Measurements from ENCODE around the gene ZNF467.

ZNF467 gene

GRCh38 chr7:149816267-149816751 is 42.9 kb upstream of the ZNF467 start:
- H3K4ac ChIP-seq (ENCODE audit: low read depth, low read length), result no peak overlapping the region
- no peak overlapping the region for H3K4me2 ChIP-seq (ENCODE audit: low read length)
- no peak overlapping the region for H2BK15ac ChIP-seq (replicated peaks; ENCODE audit: low read depth)
- no peak overlapping the region for H3K27ac ChIP-seq (ENCODE audit: low read depth, low read length)
- no peak overlapping the region for H3K9ac ChIP-seq (ENCODE audit: low read length)
- H3K79me2 ChIP-seq (ENCODE audit: control insufficient read depth, insufficient read depth, low read length), result no peaks in the 10 kb centered on the region
- H3K27me3 ChIP-seq (ENCODE audit: insufficient read depth, low read length, poor library complexity), result no peaks in the 10 kb centered on the region
- no peaks in the 10 kb centered on the region for H3K4me1 ChIP-seq (ENCODE audit: control insufficient read depth, low read depth, low read length)
- H3K18ac ChIP-seq (ENCODE audit: low read length), result no peak overlapping the region
- no peak overlapping the region for H2AK5ac ChIP-seq (ENCODE audit: low read length)
- no peak overlapping the region for H4K5ac ChIP-seq (ENCODE audit: low read length)
- no peaks in the 10 kb centered on the region for H3K79me1 ChIP-seq (ENCODE audit: low read length)
- H3K23ac ChIP-seq (ENCODE audit: low read length), result no peak overlapping the region
- no CpG with 5 or more reads among the region's 21 CpGs for WGBS (ENCODE audit: extremely low coverage, insufficient coverage, low lambda C conversion rate)
- H4K8ac ChIP-seq (ENCODE audit: low read depth, low read length), result no peak overlapping the region
- H3K56ac ChIP-seq (ENCODE audit: low read length), result no peak overlapping the region
- H2BK5ac ChIP-seq (ENCODE audit: low read length), result no peak overlapping the region
- DNase-seq, result no peak
- no peak overlapping the region for H3K4me3 ChIP-seq (ENCODE audit: low read length)
- no peaks in the 10 kb centered on the region for H3K36me3 ChIP-seq (ENCODE audit: control insufficient read depth, insufficient read depth, low read length)
- H2BK120ac ChIP-seq (ENCODE audit: low read depth, low read length), result no peak overlapping the region

GRCh38 chr7:149815661-149816266 is 42.4 kb upstream of the ZNF467 start:
- Histone ChIP-seq H3K4ac (ENCODE audit: low read depth, low read length) (no peak overlapping the region), H2BK15ac (replicated peaks; ENCODE audit: low read depth) (no peak overlapping the region), H2AK5ac (ENCODE audit: low read length) (no peak overlapping the region), H2BK5ac (ENCODE audit: low read length) (no peak overlapping the region), H4K8ac (ENCODE audit: low read depth, low read length) (no peak overlapping the region), H3K4me1 (ENCODE audit: control insufficient read depth, low read depth, low read length) (no peaks in the 10 kb centered on the region), H3K4me2 (ENCODE audit: low read length) (no peak overlapping the region), H3K36me3 (ENCODE audit: control insufficient read depth, insufficient read depth, low read length) (no peaks in the 10 kb centered on the region), H3K9ac (ENCODE audit: low read length) (no peak overlapping the region), H4K5ac (ENCODE audit: low read length) (no peak overlapping the region), H3K56ac (ENCODE audit: low read length) (no peak overlapping the region), H2BK120ac (ENCODE audit: low read depth, low read length) (no peak overlapping the region), H3K79me1 (ENCODE audit: low read length) (no peaks in the 10 kb centered on the region), H3K27me3 (ENCODE audit: insufficient read depth, low read length, poor library complexity) (no peaks in the 10 kb centered on the region), H3K18ac (ENCODE audit: low read length) (no peak overlapping the region), H3K79me2 (ENCODE audit: control insufficient read depth, insufficient read depth, low read length) (no peaks in the 10 kb centered on the region), H3K23ac (ENCODE audit: low read length) (no peak overlapping the region), H3K27ac (ENCODE audit: low read depth, low read length) (no peak overlapping the region), H3K4me3 (ENCODE audit: low read length) (no peak overlapping the region)
- no peak for DNase-seq
- no CpG with 5 or more reads among the region's 16 CpGs for WGBS (ENCODE audit: extremely low coverage, insufficient coverage, low lambda C conversion rate)

GRCh38 chr7:149815121-149815520 is 41.7 kb upstream of the ZNF467 start:
- H3K4me1 ChIP-seq (ENCODE audit: control insufficient read depth, low read depth, low read length), result no peaks in the 10 kb centered on the region
- no peak overlapping the region for H3K9ac ChIP-seq (ENCODE audit: low read length)
- WGBS (ENCODE audit: extremely low coverage, insufficient coverage, low lambda C conversion rate), result no CpG with 5 or more reads among the region's 12 CpGs
- no peak overlapping the region for H4K5ac ChIP-seq (ENCODE audit: low read length)
- H3K4me3 ChIP-seq (ENCODE audit: low read length), result no peak overlapping the region
- DNase-seq, result no peak
- no peak overlapping the region for H2BK15ac ChIP-seq (replicated peaks; ENCODE audit: low read depth)
- H3K36me3 ChIP-seq (ENCODE audit: control insufficient read depth, insufficient read depth, low read length), result no peaks in the 10 kb centered on the region
- no peak overlapping the region for H3K18ac ChIP-seq (ENCODE audit: low read length)
- H3K4me2 ChIP-seq (ENCODE audit: low read length), result no peak overlapping the region
- no peaks in the 10 kb centered on the region for H3K79me2 ChIP-seq (ENCODE audit: control insufficient read depth, insufficient read depth, low read length)
- no peak overlapping the region for H2AK5ac ChIP-seq (ENCODE audit: low read length)
- H2BK120ac ChIP-seq (ENCODE audit: low read depth, low read length), result no peak overlapping the region
- no peak overlapping the region for H2BK5ac ChIP-seq (ENCODE audit: low read length)
- H3K79me1 ChIP-seq (ENCODE audit: low read length), result no peaks in the 10 kb centered on the region
- H3K27me3 ChIP-seq (ENCODE audit: insufficient read depth, low read length, poor library complexity), result no peaks in the 10 kb centered on the region
- no peak overlapping the region for H3K27ac ChIP-seq (ENCODE audit: low read depth, low read length)
- H4K8ac ChIP-seq (ENCODE audit: low read depth, low read length), result no peak overlapping the region
- no peak overlapping the region for H3K23ac ChIP-seq (ENCODE audit: low read length)
- no peak overlapping the region for H3K56ac ChIP-seq (ENCODE audit: low read length)
- no peak overlapping the region for H3K4ac ChIP-seq (ENCODE audit: low read depth, low read length)

GRCh38 chr7:149814494-149814893 is 41.1 kb upstream of the ZNF467 start:
- Histone ChIP-seq H3K79me2 (ENCODE audit: control insufficient read depth, insufficient read depth, low read length) (no peaks in the 10 kb centered on the region), H3K9ac (ENCODE audit: low read length) (no peak overlapping the region), H3K36me3 (ENCODE audit: control insufficient read depth, insufficient read depth, low read length) (no peaks in the 10 kb centered on the region), H4K8ac (ENCODE audit: low read depth, low read length) (no peak overlapping the region), H3K4ac (ENCODE audit: low read depth, low read length) (no peak overlapping the region), H2BK5ac (ENCODE audit: low read length) (no peak overlapping the region), H3K4me2 (ENCODE audit: low read length) (no peak overlapping the region), H4K5ac (ENCODE audit: low read length) (no peak overlapping the region), H3K27ac (ENCODE audit: low read depth, low read length) (no peak overlapping the region), H3K56ac (ENCODE audit: low read length) (no peak overlapping the region), H3K4me1 (ENCODE audit: control insufficient read depth, low read depth, low read length) (no peaks in the 10 kb centered on the region), H2BK120ac (ENCODE audit: low read depth, low read length) (no peak overlapping the region), H3K18ac (ENCODE audit: low read length) (no peak overlapping the region), H3K79me1 (ENCODE audit: low read length) (no peaks in the 10 kb centered on the region), H3K27me3 (ENCODE audit: insufficient read depth, low read length, poor library complexity) (no peaks in the 10 kb centered on the region), H3K23ac (ENCODE audit: low read length) (no peak overlapping the region), H2BK15ac (replicated peaks; ENCODE audit: low read depth) (no peak overlapping the region), H3K4me3 (ENCODE audit: low read length) (no peak overlapping the region), H2AK5ac (ENCODE audit: low read length) (no peak overlapping the region)
- no peak for DNase-seq
- no CpG with 5 or more reads among the region's 15 CpGs for WGBS (ENCODE audit: extremely low coverage, insufficient coverage, low lambda C conversion rate)

- no peaks in the 10 kb centered on the region for H3K4me1 ChIP-seq (ENCODE audit: control insufficient read depth, low read depth, low read length)
- H3K4me2 ChIP-seq (ENCODE audit: low read length), result no peak overlapping the region
- no peak overlapping the region for H3K23ac ChIP-seq (ENCODE audit: low read length)
- no peaks in the 10 kb centered on the region for H3K36me3 ChIP-seq (ENCODE audit: control insufficient read depth, insufficient read depth, low read length)
- no peak for DNase-seq
- H2BK15ac ChIP-seq (replicated peaks; ENCODE audit: low read depth), result no peak overlapping the region
- no peak overlapping the region for H4K5ac ChIP-seq (ENCODE audit: low read length)
- no peak overlapping the region for H3K4me3 ChIP-seq (ENCODE audit: low read length)
- no CpG with 5 or more reads among the region's 28 CpGs for WGBS (ENCODE audit: extremely low coverage, insufficient coverage, low lambda C conversion rate)
- H3K27ac ChIP-seq (ENCODE audit: low read depth, low read length), result no peak overlapping the region
- no peaks in the 10 kb centered on the region for H3K79me2 ChIP-seq (ENCODE audit: control insufficient read depth, insufficient read depth, low read length)
- no peak overlapping the region for H3K18ac ChIP-seq (ENCODE audit: low read length)
- no peak overlapping the region for H4K8ac ChIP-seq (ENCODE audit: low read depth, low read length)
- H3K79me1 ChIP-seq (ENCODE audit: low read length), result no peaks in the 10 kb centered on the region
- H2BK5ac ChIP-seq (ENCODE audit: low read length), result no peak overlapping the region
- peak overlapping the region; percentile 34 for H3K56ac ChIP-seq (ENCODE audit: low read length)
- no peak overlapping the region for H3K4ac ChIP-seq (ENCODE audit: low read depth, low read length)
- H3K27me3 ChIP-seq (ENCODE audit: insufficient read depth, low read length, poor library complexity), result no peaks in the 10 kb centered on the region
- H2AK5ac ChIP-seq (ENCODE audit: low read length), result no peak overlapping the region
- H2BK120ac ChIP-seq (ENCODE audit: low read depth, low read length), result no peak overlapping the region
- no peak overlapping the region for H3K9ac ChIP-seq (ENCODE audit: low read length)
These were observed 40.1 kb upstream of the ZNF467 start for GRCh38 chr7:149813254-149814035.

Data from mesendoderm (in vitro differentiated cells).